ENCODE data around the gene GRIK2.
A peak's percentile ranks its signal among the peaks of the same experiment; 100 is the strongest.

GRIK2 gene

GRCh38 chr6:101652079-101652478 lies 258.6 kb downstream of the GRIK2 start:
- no peak overlapping the region for H3K4me3 ChIP-seq (ENCODE audit: low read depth, low read length)
- TF ChIP-seq CTCF (IDR thresholded peaks at IDR 0.05; ENCODE audit: insufficient read depth, low read depth, low read length, missing control alignments): no peak

GRCh38 chr6:101655109-101655508 lies 261.6 kb downstream of the GRIK2 start:
- TF ChIP-seq CTCF (IDR thresholded peaks at IDR 0.05; ENCODE audit: insufficient read depth, low read depth, low read length, missing control alignments): no peak
- H3K4me3 ChIP-seq (ENCODE audit: low read depth, low read length): no peak overlapping the region
- DNase-seq (ENCODE audit: low read depth): no peak

More at GRCh38 chr6:101652079-101652478, 258.6 kb downstream of the GRIK2 start:
- DNase-seq (ENCODE audit: low read depth): no peak

GRCh38 chr6:101662111-101662897 lies 268.8 kb downstream of the GRIK2 start:
- no peak for TF ChIP-seq CTCF (IDR thresholded peaks at IDR 0.05; ENCODE audit: insufficient read depth, low read depth, low read length, missing control alignments)
- H3K4me3 ChIP-seq (ENCODE audit: low read depth, low read length): no peak overlapping the region
- DNase-seq (ENCODE audit: low read depth): peak; percentile 38

- H3K4me3 ChIP-seq (ENCODE audit: low read depth, low read length): no peak overlapping the region
- TF ChIP-seq CTCF (IDR thresholded peaks at IDR 0.05; ENCODE audit: insufficient read depth, low read depth, low read length, missing control alignments): no peak
- DNase-seq (ENCODE audit: low read depth): no peak
Observed at GRCh38 chr6:101663100-101663499, 269.6 kb downstream of the GRIK2 start.

- TF ChIP-seq CTCF (IDR thresholded peaks at IDR 0.05; ENCODE audit: insufficient read depth, low read depth, low read length, missing control alignments): no peak
- H3K4me3 ChIP-seq (ENCODE audit: low read depth, low read length): no peak overlapping the region
- no peak for DNase-seq (ENCODE audit: low read depth)
Observed at GRCh38 chr6:101666256-101666655, 272.7 kb downstream of the GRIK2 start.

GRCh38 chr6:101668496-101669030 lies 275.1 kb downstream of the GRIK2 start:
- H3K4me3 ChIP-seq (ENCODE audit: low read depth, low read length): no peak overlapping the region
- DNase-seq (ENCODE audit: low read depth): no peak
- TF ChIP-seq CTCF (IDR thresholded peaks at IDR 0.05; ENCODE audit: insufficient read depth, low read depth, low read length, missing control alignments): no peak
